GM18520 (cell line): Measurements from ENCODE around the gene ANAPC4.

ENCODE experiments used
- ATAC-seq: cut with Tn5 transposase; IDR thresholded peaks from one replicate; pipeline ENCODE4 v1.9.1; 2021; ENCODE audit not compliant: unreplicated experiment

The ANAPC4 gene

GRCh38 chr4:25377572-25378436 lies 741 bp downstream of the ANAPC4 start:
- no peak for ATAC-seq

DNA sequence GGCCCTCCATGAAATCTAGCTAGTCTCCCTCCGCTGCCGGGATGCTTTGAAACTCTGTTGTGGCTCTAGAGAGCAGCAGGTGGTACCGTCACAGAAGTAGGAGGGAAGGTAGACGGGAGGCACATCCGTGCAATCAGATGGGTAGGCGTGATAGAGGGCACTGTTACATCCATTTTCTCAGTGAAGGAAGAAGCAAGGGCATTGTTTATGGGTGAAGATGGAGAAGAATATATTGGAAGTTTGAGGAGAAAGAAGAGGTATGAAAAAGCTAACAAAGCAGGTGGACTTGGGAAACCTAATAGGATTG lies 1.3 kb downstream of the ANAPC4 start:
- ATAC-seq: no peak

- no peak for ATAC-seq
Measured at GRCh38 chr4:25379591-25379990, 2.5 kb downstream of the ANAPC4 start.

- ATAC-seq: no peak
Measured at GRCh38 chr4:25383647-25384046, 6.6 kb downstream of the ANAPC4 start.

GRCh38 chr4:25386926-25387325 lies 9.9 kb downstream of the ANAPC4 start:
- ATAC-seq: no peak

- ATAC-seq: no peak
Measured at GRCh38 chr4:25397305-25397704, 20.2 kb downstream of the ANAPC4 start.

DNA sequence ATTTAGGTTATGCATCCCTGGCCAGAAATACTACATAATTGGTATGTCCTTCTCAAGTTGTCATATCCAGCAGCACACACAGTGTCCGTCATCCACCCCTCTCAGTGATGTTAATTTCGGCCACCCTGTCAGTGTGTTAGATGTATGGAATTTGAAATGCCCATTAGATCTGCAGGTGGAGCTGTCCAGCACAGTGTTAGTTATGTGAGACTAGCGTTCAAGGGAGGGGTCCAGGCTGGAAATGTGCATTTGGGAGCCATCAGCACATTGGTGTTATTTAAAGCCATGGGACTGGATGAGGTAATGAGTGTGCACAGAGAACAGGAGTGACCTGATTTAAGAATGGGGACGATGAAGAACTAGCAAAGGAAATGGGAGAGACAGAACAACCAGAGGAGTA lies 22.4 kb downstream of the ANAPC4 start:
- no peak for ATAC-seq

DNA sequence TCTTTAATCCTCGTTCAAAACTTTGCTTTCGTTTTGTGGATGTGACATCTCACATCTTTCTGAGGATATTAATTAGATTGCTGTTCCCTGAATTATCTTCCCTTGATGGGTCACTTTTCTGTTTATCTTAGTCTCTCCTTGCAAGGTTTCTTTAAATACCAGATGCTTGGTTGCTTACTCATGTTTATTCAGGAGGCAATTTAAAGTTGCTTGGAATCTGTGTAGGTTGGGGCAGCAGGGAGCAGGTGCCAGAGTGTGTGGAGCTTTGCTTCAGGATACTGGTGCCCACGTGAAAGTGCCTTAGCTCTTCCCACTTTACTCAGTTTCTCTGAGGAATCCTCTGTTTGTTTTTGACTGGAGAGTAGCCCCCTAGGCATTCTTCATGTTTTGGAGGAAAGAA lies 24.0 kb downstream of the ANAPC4 start:
- no peak for ATAC-seq

- no peak for ATAC-seq
Measured at GRCh38 chr4:25402521-25402920, 25.5 kb downstream of the ANAPC4 start.

GRCh38 chr4:25403699-25404098 lies 26.6 kb downstream of the ANAPC4 start:
- no peak for ATAC-seq

DNA sequence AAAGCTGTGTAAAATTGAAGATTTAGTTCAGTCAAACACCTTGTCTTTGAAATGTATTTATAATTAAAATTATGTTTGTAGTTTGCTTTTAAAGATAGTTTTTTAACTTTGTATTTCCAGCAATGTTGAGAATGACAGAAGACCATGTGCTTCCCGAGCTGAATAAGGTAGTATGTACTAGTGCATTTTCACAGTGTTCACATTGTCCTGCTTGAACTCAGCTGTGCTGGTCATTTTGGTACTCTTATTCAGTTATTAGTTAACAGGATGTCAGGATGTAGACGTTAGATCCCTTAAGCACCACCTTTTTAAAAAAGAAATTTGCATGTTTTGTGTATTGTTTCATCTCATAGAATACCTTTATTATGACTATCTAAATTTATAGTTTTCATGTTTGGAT lies 28.4 kb downstream of the ANAPC4 start:
- no peak for ATAC-seq

- ATAC-seq: no peak
Measured at GRCh38 chr4:25406081-25406692, 29.1 kb downstream of the ANAPC4 start.

GRCh38 chr4:25410820-25411529 lies 33.9 kb downstream of the ANAPC4 start:
- no peak for ATAC-seq

DNA sequence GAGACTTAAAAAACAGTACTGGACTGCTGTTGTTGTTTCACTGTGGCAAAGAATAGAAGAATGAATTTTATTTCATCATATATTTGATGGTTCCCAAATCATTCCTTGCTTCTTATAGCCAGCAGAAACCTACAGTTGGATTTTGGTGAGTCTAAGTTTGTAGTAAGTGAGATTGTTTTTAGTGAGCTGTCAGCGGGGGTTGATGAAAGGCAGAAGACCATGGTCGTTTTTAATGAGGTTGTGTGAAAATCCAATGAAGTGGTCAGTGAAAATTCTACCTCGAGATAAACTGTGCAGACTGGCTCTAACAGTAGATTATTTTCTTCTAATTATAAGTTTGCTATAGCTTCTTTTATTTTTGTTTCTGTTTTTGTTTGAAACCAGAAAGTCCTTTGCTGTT lies 36.2 kb downstream of the ANAPC4 start:
- no peak for ATAC-seq

DNA sequence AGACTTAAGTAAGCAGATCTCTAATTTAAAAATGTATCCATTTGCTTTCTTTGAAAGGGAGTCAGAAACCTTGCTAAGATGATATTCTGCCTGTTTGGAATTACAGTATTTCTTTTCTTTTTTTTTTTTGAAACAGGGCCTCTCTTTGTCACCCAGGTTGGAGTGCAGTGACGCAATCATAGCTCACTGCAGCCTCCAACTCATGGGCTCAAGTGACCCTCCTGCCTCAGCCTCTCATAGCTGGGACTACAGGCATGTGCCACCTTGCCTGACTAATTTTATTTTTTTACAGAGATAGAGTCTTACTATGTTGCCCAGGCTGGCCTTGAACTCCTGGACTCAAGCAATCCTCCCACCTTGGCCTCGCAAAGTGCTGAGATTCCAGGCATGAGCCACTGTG lies 40.0 kb downstream of the ANAPC4 start:
- no peak for ATAC-seq

GRCh38 chr4:25420931-25421330 lies 43.9 kb downstream of the ANAPC4 start:
- ATAC-seq: no peak

- no peak for ATAC-seq
Measured at GRCh38 chr4:25421816-25422525, 44.9 kb downstream of the ANAPC4 start.

- ATAC-seq: no peak
Measured at GRCh38 chr4:25423548-25423947, 46.5 kb downstream of the ANAPC4 start.

DNA sequence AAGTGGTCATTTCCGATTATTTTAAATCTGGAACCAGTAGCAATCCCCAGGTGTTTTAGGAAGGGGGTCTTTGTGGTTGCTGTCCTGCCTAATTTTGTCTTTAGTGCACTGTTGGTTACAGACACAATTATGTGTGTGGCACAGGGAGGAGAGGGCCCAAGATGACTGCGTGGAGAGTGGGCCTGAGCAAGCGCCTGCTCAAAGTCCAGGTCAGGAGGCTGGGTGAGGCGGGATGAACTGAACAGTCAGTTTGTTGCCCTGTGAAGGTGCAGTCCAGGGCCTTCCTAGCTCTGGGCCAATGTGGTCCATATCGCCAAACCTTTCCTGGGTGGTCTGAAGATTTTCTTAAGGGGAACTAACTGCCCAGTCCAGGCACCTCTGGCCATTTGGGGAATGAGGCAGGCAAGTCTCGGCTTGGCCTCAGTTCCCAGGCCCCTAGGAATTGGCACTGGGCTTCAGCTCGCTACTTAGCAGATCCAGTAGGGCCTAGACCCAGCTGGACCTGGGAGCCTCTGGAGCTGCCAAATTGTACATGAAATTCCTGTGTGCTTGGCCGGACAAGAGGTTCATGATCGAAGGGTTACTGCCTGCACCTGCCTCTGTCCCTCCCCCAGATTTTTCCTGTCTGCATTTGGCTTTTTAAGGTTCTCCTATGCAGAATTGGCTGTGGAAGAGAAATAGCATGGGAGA lies 47.6 kb downstream of the ANAPC4 start:
- ATAC-seq: no peak

DNA sequence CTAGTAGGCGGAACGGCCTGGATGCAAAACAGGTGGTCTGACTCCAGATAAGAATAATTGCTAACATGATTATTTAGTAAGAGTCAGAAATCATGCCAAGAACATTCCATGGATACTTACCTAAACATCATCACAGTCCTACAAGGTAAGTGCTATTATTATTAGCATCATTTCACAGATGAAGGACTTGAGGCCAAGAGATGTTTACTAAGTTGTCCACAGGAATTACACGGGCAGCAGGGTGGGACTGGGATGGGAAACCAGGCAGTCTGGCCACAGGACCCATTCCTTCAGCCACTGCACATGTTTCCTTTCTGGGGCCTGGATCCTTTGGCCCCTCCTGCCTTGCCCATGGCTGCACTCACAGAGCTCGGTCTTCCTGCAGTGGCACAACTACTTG lies 48.3 kb downstream of the ANAPC4 start:
- ATAC-seq: no peak

DNA sequence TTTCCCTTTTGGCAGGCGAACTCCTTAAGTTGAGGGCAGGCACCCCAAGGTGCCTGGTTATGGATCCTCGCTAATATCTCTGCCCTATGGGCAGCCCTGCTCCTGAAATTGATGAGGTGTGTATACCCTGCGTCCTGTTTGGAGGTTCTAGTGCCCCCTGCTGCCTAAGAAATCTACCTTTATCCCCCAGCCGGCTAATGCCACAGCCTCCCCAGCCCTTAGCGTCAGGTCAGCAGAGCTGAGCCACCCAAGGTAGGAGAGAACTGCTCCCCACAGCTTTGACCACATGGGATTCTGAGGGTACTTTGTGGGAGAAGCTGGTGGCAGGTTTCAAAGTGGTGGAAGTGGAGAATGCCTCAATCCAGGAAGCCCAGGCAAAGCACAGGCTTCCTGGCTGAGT lies 50.8 kb downstream of the ANAPC4 start:
- no peak for ATAC-seq
